ENCODE results near the gene TTC12. TPM values are rescaled to one million over a fixed set of nuclear protein-coding genes. Genes with fewer than 3 reads are reported as not detected.

Gene TTC12
- total and polyA plus RNA-seq, 2 of the 8 experiments (the other 6 are each of a cell fraction or from before 2014, with no cell fraction given): 4.7 to 9.0 TPM

- H3K23me2 ChIP-seq (ENCODE audit: low read depth, low read length): peaks cover 6% of the 10 kb centered on the region
- H3K79me2 ChIP-seq (ENCODE audit: control insufficient read depth in 1 of 2, insufficient read depth in 2 of 2, low read length in 2 of 2): no peaks in the 10 kb centered on the region
- H3K9ac ChIP-seq (replicated peaks in 1 of 4; ENCODE audit: extremely low read depth in 1 of 4, low read depth in 3 of 4, low read length in 3 of 4): no peak overlapping the region
- H3K4me3 ChIP-seq (ENCODE audit: extremely low read depth in 1 of 4, insufficient read depth in 2 of 4, low read depth in 3 of 4, low read length in 4 of 4): no peak overlapping the region
- no peak overlapping the region for H4K8ac ChIP-seq (ENCODE audit: extremely low read depth, insufficient read depth, low read length)
- no peak overlapping the region for H3K18ac ChIP-seq (ENCODE audit: extremely low read depth, low read length)
- H3K23ac ChIP-seq (ENCODE audit: insufficient read length): no peak overlapping the region
- 87% methylated on average over 4 of the region's 4 CpGs; no CpG with 5 or more reads in 1 of the 2 experiments for WGBS, 2 experiments (ENCODE audit: extremely low coverage in 1 of 2, insufficient coverage in 1 of 2, insufficient read length in 1 of 2, insufficient replicate concordance in 2 of 2, low coverage in 1 of 2, low lambda C conversion rate in 2 of 2, missing lambda C conversion rate in 1 of 2)
- H2BK5ac ChIP-seq (ENCODE audit: low read depth, low read length): no peak overlapping the region
- H3K79me1 ChIP-seq (ENCODE audit: low read depth, low read length): no peaks in the 10 kb centered on the region
- no peak overlapping the region for H4K5ac ChIP-seq (ENCODE audit: insufficient read length, low read depth, low read length)
- no peak overlapping the region for H4K91ac ChIP-seq (replicated peaks; ENCODE audit: insufficient read length, low read length)
- no peaks in the 10 kb centered on the region for H3K36me3 ChIP-seq (ENCODE audit: control insufficient read depth in 2 of 4, insufficient read depth in 4 of 4, low read length in 3 of 4)
- H2BK12ac ChIP-seq (ENCODE audit: low read depth, low read length): no peak overlapping the region
- ChIA-PET CTCF (ENCODE audit: partially characterized antibody) (no interaction called here), POLR2A (ENCODE audit: partially characterized antibody) (no interaction called here)
- H3K14ac ChIP-seq (ENCODE audit: insufficient read length): no peak overlapping the region
- no peaks in the 10 kb centered on the region for H3K27me3 ChIP-seq (replicated peaks in 1 of 4; ENCODE audit: control insufficient read depth in 3 of 4, extremely low read depth in 1 of 4, insufficient read depth in 3 of 4, low read length in 3 of 4)
- no peak overlapping the region for H3K4ac ChIP-seq (replicated peaks; ENCODE audit: insufficient read length, low read depth, low read length)
- DNase-seq (ENCODE audit: low read depth in 1 of 2, low spot score in 2 of 2): no peak
- no peak overlapping the region for H2AK5ac ChIP-seq (ENCODE audit: low read depth, low read length)
- peaks cover 0 to 7% (median 4%) of the 10 kb centered on the region in 4 experiments; a peak in 6 of 7 replicates for H3K4me1 ChIP-seq (replicated peaks in 1 of 4; ENCODE audit: control insufficient read depth in 3 of 4, insufficient read depth in 4 of 4, low read length in 3 of 4)
- no peak for FAIRE-seq
- no peak for TF ChIP-seq RBBP5 (IDR thresholded peaks at IDR 0.05; ENCODE audit: borderline replicate concordance, low read depth, low read length)
- no peak for TF ChIP-seq NANOG (IDR thresholded peaks at IDR 0.05; ENCODE audit: insufficient read depth, low read depth, low read length, poor library complexity, severe bottlenecking)
- TF ChIP-seq JUND (IDR thresholded peaks at IDR 0.05; ENCODE audit: low read length): no peak
- no peak for TF ChIP-seq CEBPB (IDR thresholded peaks at IDR 0.05; ENCODE audit: low read depth, low read length)
- no peak for TF ChIP-seq SUZ12 (IDR thresholded peaks at IDR 0.05; ENCODE audit: low read length)
- TF ChIP-seq ATF3 (IDR thresholded peaks at IDR 0.05; ENCODE audit: insufficient read depth, low read depth, low read length): no peak
- TF ChIP-seq CTCF (IDR thresholded peaks at IDR 0.05; ENCODE audit: control extremely low read depth in 1 of 3, insufficient read depth in 1 of 3, low read depth in 1 of 3, low read length in 3 of 3): no peak
- no peaks in the 10 kb centered on the region; a peak in 1 of 4 replicates for H3K9me3 ChIP-seq (ENCODE audit: insufficient read depth in 2 of 2, low read depth in 1 of 2, low read length in 1 of 2)
- H2AFZ ChIP-seq (ENCODE audit: low read length): no peak overlapping the region
- H3K4me2 ChIP-seq (ENCODE audit: insufficient read depth in 1 of 2, low read depth in 2 of 2, low read length in 2 of 2): no peak overlapping the region
- no peak overlapping the region for H2BK120ac ChIP-seq (replicated peaks; ENCODE audit: low read depth, low read length)
- H4K20me1 ChIP-seq (replicated peaks in 1 of 2; ENCODE audit: control insufficient read depth in 1 of 2, insufficient read depth in 2 of 2, low read length in 2 of 2): no peaks in the 10 kb centered on the region
- H3K56ac ChIP-seq (replicated peaks; ENCODE audit: insufficient read length, low read depth, low read length): no peak overlapping the region
- no peak overlapping the region for H2BK20ac ChIP-seq (ENCODE audit: low read length)
- no peak overlapping the region for H3K27ac ChIP-seq (ENCODE audit: low read depth, low read length)
- H2BK15ac ChIP-seq (ENCODE audit: low read length): no peak overlapping the region
These were observed 4.7 kb downstream of the TTC12 start for GRCh38 chr11:113319085-113319484.
